ENCODE measurements around the gene NCKAP5.

NCKAP5 gene

DNA sequence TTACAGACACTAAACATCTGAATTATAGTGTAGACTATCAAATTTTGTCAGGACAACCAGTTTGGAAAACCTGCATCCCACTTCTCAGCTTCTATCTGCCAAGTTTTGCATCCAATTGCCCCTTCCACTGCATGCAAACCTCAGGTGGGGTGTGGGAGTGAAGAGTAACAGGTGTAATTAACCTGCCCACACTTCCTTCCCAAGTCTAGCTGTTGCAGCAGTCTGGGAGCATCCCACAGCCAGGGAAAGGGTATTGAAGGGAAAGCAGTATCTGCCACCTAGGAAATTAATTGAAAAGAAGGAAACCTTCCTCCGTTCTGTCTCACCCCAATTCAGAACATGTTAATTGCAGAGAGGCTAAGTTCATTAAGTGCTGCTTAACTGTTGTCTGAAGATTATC, 189.9 kb downstream of the NCKAP5 start:
- no peak for DNase-seq (ENCODE audit: low read depth)
- TF ChIP-seq, protein P1, sequence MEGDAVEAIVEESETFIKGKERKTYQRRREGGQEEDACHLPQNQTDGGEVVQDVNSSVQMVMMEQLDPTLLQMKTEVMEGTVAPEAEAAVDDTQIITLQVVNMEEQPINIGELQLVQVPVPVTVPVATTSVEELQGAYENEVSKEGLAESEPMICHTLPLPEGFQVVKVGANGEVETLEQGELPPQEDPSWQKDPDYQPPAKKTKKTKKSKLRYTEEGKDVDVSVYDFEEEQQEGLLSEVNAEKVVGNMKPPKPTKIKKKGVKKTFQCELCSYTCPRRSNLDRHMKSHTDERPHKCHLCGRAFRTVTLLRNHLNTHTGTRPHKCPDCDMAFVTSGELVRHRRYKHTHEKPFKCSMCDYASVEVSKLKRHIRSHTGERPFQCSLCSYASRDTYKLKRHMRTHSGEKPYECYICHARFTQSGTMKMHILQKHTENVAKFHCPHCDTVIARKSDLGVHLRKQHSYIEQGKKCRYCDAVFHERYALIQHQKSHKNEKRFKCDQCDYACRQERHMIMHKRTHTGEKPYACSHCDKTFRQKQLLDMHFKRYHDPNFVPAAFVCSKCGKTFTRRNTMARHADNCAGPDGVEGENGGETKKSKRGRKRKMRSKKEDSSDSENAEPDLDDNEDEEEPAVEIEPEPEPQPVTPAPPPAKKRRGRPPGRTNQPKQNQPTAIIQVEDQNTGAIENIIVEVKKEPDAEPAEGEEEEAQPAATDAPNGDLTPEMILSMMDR (IDR thresholded peaks at IDR 0.05; ENCODE audit: control insufficient read depth, extremely low read depth, insufficient read depth): no peak
- no peak overlapping the region for H3K4me3 ChIP-seq (ENCODE audit: low read depth, low read length)

DNA sequence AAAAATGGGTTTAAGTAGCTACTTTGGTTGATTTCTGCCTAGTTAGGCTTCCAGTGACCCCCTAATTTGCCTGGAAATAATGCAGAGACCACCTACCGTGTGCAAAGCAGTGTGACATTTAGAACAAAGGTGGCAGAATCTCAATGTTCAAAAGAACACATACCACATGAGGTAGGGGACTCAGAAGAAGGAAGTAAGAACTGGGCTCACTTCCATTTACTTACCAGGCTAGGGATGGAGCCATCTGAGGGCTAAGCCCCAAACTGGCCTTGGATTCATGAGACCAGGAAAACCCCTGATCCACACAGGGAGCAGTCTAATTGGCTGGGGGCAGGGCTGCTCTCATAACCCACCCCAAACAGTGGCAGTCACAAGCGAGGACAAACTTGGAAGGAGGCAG, 190.7 kb downstream of the NCKAP5 start:
- TF ChIP-seq, protein P1 (IDR thresholded peaks at IDR 0.05; ENCODE audit: control insufficient read depth, extremely low read depth, insufficient read depth): no peak
- DNase-seq (ENCODE audit: low read depth): no peak
- no peak overlapping the region for H3K4me3 ChIP-seq (ENCODE audit: low read depth, low read length)

DNA sequence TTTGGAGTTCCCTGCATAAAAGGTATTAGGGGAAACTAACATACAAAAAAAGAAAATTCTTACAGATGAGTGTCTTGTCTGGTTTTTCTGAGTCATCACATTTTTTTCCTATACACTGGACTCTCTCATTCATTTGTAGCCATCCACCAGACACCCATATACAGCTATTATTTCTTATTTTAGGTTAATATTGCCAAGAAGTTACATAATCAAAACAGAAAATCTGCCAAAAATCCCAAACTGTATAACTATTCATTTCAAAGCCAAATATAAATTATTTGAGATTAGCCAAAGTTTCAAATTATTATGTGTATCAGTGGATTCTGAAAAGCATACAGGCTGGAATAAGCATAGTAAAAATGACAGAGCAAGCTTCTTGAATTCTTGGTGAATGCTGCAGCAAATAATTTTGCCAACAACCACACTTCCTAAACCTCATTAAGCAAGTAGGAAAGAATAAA, 191.2 kb downstream of the NCKAP5 start:
- DNase-seq (ENCODE audit: low read depth): no peak
- TF ChIP-seq, protein P1 (IDR thresholded peaks at IDR 0.05; ENCODE audit: control insufficient read depth, extremely low read depth, insufficient read depth): no peak
- H3K4me3 ChIP-seq (ENCODE audit: low read depth, low read length): no peak overlapping the region

DNA sequence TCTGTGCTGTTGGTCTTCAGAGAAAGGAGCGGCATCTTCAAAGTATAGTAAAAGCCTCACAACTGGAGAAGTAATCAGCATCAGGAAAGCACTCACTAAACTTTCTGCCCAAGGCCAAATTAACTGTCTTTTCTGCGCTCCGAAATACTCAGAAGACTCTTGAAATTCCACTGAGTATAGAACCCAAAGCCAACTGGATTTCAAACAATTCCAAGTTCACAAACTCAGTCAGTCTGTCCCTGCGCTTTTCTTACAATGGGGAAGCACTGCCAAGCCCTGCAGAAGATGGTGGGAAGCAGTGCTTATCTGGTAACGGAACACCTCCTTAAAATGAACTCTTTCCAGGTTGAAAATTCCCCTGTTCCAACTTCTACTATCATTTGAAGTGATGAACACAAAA, 193.5 kb downstream of the NCKAP5 start:
- no peak overlapping the region for H3K4me3 ChIP-seq (ENCODE audit: low read depth, low read length)
- TF ChIP-seq, protein P1 (IDR thresholded peaks at IDR 0.05; ENCODE audit: control insufficient read depth, extremely low read depth, insufficient read depth): no peak
- no peak for DNase-seq (ENCODE audit: low read depth)

DNA sequence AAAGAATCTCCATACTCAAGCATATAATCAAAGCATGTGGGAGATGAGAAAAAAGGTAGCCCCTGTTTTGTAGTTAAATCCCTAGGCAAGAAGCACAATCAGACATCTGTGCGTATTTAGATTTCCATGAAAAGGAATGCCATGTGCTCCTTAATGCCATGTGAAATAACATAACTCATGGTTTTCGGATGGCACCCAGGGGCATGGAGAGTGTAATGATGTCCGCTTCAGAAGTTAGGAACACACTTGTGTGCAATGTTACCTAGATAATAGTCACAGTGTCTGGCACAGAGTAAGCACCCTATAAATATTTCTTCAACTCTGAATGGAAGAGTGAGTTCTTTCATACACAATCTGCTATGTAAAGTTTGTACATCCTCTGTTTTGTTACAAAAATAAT, 197.0 kb downstream of the NCKAP5 start:
- DNase-seq (ENCODE audit: low read depth): no peak
- H3K4me3 ChIP-seq (ENCODE audit: low read depth, low read length): no peak overlapping the region
- TF ChIP-seq, protein P1 (IDR thresholded peaks at IDR 0.05; ENCODE audit: control insufficient read depth, extremely low read depth, insufficient read depth): no peak

DNA sequence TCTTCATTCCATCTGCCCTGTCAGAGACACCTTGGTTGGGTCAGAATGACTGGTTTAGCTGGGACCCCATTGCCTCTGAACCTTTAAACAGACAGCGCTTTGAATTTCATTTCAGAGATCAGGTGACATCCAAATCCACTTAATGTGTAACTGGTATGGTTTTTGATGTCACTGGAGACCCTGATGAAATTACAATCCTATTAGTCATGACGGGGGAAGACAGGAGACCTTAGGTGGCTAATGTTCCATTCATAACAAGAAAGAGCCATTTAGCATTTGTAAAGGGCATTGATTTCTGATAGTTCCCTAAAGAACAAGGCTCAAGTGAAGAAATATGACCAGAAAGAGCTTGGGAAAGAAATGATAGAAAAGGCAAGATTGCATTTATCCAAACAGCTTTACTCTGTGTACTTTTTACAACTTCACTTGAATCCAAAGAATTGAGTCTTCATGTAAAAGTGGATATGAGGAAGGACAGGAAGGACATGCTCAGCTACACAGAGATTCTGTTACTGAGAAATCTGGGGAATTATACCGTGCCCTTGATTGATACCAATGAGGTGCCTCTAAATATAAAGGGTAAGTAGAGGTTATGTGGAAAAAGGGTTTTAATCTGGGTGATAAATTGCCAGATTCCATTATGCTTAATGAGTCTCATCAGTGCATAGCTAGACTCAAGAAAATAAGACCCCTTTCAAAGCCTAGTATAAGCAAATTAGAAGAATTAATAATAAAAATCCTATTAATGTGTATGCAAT, 198.2 kb downstream of the NCKAP5 start:
- no peak overlapping the region for H3K4me3 ChIP-seq (ENCODE audit: low read depth, low read length)
- DNase-seq (ENCODE audit: low read depth): no peak
- TF ChIP-seq, protein P1 (IDR thresholded peaks at IDR 0.05; ENCODE audit: control insufficient read depth, extremely low read depth, insufficient read depth): no peak

DNA sequence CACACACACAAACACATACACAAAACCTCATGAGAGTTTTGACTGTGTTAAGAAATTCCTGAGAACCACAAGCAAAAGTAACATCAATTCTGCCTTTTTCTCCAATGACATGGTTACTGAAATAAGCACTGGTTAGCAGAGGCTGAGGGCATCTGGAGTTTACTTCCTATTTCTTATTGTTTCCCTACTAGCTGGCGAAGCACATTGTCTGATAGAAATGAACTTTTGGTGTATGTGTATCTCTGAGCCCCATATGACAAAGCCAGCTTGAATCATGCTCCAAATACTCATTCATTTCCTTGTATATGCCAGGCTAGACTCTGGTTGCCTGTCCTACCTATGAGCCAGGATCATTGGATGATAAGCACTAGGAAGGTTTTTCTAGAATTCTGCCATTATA, 203.1 kb downstream of the NCKAP5 start:
- DNase-seq (ENCODE audit: low read depth): no peak
- TF ChIP-seq, protein P1 (IDR thresholded peaks at IDR 0.05; ENCODE audit: control insufficient read depth, extremely low read depth, insufficient read depth): no peak
- no peak overlapping the region for H3K4me3 ChIP-seq (ENCODE audit: low read depth, low read length)

Data from LNCaP clone FGC (cell line).